Parathyroid adenoma (tissue), 2 donors: ENCODE results near the gene EBP.

Experiments used
- H2AFZ ChIP-seq: fragments of 300-600 bp; sonication (generic); one replicate; pipeline ENCODE4 v1.7.0; 2017; ENCODE audit warnings: antibody characterized with exemption, mild to moderate bottlenecking
- H3K27ac ChIP-seq: fragments of 300-600 bp; sonication (generic); one replicate; pipeline ENCODE4 v1.7.0; 2017
- H3K27me3 ChIP-seq: fragments of 300-600 bp; sonication (generic); one replicate; pipeline ENCODE4 v1.7.0; 2017; ENCODE audit warnings: low read length; ENCODE audit not compliant: control insufficient read depth, insufficient read depth
- H3K36me3 ChIP-seq: fragments of 300-600 bp; sonication (generic); one replicate; pipeline ENCODE4 v1.7.0; 2017; ENCODE audit warnings: low read length; ENCODE audit not compliant: control insufficient read depth, insufficient read depth
- H3K4me1 ChIP-seq: fragments of 300-600 bp; sonication (generic); one replicate; pipeline ENCODE4 v1.7.0; 2017; ENCODE audit warnings: control low read depth
- H3K4me2 ChIP-seq: fragments of 300-600 bp; sonication (generic); one replicate; pipeline ENCODE4 v1.7.0; 2017; ENCODE audit warnings: low read length
- H3K4me3 ChIP-seq: fragments of 300-600 bp; sonication (generic); one replicate; pipeline ENCODE4 v1.7.0; 2017; ENCODE audit warnings: low read depth, low read length
- H3K79me2 ChIP-seq: fragments of 300-600 bp; sonication (generic); one replicate; pipeline ENCODE4 v1.7.0; 2017; ENCODE audit warnings: control low read depth
- H3K9ac ChIP-seq: fragments of 300-600 bp; sonication (generic); one replicate; pipeline ENCODE4 v1.7.0; 2017; ENCODE audit warnings: mild to moderate bottlenecking
- H3K9me3 ChIP-seq: fragments of 300-600 bp; sonication (generic); one replicate; pipeline ENCODE4 v1.7.0; 2017; ENCODE audit warnings: low read length; ENCODE audit not compliant: control insufficient read depth
- TF ChIP-seq, protein P1 (sequence below): fragments of 300-600 bp; sonication (generic); IDR thresholded peaks from one replicate; pipeline ENCODE4 v1.7.0; 2017; ENCODE audit warnings: antibody characterized with exemption, mild to moderate bottlenecking
- donor health status: primary hyperparathyroidism.

Gene EBP

DNA sequence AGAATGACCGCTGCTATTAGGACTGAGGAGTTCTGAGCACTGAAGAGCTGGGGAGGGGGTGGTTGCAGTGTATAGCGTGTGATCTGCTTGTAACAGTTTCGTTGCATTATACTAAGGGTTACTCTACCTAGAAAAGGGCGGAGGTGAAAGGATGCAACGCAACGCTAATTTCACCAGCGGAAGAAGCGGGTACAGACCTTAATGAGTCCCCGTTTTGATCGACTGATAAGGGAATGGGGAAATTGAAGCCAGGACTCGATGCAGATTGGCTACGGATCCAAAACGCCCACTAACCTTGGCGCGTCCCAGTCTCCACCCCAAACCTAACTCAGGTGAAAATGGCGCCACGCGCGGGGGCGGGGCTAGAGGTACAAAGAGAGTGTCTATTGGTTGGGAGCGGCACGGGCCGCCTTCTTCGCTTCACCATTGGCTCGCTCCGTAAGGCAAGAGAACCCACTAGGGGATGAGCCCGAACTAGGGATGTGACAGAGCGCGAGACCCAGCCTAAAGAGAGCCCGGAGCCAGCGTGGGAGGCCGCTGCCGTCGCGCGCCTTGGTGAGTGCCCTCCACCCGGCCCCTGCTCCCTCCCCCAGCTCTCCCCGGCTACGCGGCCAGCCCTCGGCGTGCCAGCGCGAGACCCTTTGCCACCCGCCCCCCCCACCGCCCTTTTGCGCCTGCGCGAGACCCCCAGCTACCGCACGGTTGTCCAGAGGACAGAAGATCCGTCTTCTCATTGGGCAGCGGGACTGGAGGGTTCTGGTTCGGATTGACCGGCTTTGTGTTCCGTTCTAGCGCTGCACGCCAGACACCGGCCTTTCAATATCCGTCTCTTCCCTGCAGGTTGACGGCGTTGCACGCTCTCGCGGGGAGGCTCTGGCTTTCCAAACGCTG is at the start of gene EBP:
Gene EBP, plus strand, starts transcription at position 456 of the 891 bp plus-strand sequence. CDS start 1,964 bp downstream, outside the sequence.
- Histone ChIP-seq H3K79me2 (no peaks in the 10 kb centered on the region), H3K4me2 (peak within 1 kb of the TSS; percentile 81), H3K4me3 (peak within 1 kb of the TSS; percentile 69), H3K36me3 (no peaks in the 10 kb centered on the region), H3K9me3 (no peaks in the 10 kb centered on the region), H3K4me1 (peaks cover 2% of the 10 kb centered on the region), H3K9ac (peak within 1 kb of the TSS; percentile 11), H2AFZ (peak within 1 kb of the TSS; percentile 86), H3K27ac (peak within 1 kb of the TSS; percentile 64), H3K27me3 (no peaks in the 10 kb centered on the region)
- TF ChIP-seq, protein P1, sequence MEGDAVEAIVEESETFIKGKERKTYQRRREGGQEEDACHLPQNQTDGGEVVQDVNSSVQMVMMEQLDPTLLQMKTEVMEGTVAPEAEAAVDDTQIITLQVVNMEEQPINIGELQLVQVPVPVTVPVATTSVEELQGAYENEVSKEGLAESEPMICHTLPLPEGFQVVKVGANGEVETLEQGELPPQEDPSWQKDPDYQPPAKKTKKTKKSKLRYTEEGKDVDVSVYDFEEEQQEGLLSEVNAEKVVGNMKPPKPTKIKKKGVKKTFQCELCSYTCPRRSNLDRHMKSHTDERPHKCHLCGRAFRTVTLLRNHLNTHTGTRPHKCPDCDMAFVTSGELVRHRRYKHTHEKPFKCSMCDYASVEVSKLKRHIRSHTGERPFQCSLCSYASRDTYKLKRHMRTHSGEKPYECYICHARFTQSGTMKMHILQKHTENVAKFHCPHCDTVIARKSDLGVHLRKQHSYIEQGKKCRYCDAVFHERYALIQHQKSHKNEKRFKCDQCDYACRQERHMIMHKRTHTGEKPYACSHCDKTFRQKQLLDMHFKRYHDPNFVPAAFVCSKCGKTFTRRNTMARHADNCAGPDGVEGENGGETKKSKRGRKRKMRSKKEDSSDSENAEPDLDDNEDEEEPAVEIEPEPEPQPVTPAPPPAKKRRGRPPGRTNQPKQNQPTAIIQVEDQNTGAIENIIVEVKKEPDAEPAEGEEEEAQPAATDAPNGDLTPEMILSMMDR: no peak

DNA sequence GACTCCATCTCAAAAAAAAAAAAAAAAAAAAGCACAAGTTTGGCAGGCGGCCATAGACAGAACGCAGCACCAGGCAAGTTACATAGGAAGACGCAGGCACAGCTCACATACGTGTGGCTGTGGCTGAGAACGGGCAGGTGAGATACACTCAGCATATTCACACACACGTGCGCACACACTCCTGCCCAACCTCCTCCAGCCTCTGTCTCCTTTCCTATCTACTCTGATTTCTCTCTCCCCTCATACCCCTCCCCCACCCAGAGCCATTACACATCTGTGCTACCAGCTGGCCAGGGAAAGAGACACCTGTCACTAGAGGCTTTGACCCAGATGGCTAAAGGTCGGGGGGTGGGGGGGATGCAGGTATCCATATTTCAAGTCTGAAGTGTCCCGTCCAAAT is 49.4 kb upstream of the EBP start:
- Histone ChIP-seq H3K27me3 (no peaks in the 10 kb centered on the region), H2AFZ (no peak overlapping the region), H3K4me1 (no peaks in the 10 kb centered on the region), H3K4me2 (no peak overlapping the region), H3K27ac (no peak overlapping the region), H3K9ac (no peak overlapping the region), H3K4me3 (no peak overlapping the region), H3K79me2 (no peaks in the 10 kb centered on the region), H3K36me3 (no peaks in the 10 kb centered on the region), H3K9me3 (no peaks in the 10 kb centered on the region)
- TF ChIP-seq, protein P1: no peak

DNA sequence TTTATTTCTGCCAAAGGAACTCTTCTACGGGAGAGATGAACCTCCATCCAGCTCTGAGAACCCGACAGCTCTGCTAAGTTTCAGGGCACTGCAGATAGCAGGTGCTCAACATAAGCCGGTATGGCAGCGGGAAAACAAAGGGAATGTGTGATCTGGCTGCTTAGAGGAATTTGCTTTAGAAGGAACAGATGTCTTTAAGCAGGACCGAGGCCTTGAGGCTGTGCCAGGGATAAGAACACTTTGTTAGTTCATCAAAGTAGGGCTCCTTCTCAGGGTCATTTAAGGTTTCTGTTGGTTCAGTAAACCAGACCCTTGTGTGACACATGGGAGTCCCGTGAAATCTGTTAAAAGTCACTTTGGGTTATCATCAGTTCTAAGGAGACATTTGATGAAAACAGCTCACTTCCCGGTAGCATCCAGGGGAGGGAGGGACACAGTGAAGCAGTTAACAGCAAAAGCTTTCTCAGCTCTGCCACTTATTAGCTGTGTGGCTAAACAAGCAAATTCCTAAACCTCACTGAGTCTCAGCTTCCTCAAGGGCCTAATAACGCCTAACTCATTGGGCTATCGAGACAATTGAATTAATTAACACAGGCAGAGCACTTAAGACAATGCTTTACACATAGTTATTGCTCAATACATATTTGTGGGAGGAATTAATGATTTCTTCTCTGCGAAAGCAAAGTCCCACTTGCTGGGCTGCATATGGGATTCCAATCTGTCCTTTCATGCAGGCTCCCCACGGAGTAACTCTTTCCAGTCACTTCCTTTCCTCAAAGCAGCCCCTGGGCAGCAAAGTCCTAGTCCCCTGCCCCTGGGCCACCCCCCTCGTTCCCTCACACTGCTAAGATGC is 48.5 kb upstream of the EBP start:
- H3K27ac ChIP-seq: no peak overlapping the region

DNA sequence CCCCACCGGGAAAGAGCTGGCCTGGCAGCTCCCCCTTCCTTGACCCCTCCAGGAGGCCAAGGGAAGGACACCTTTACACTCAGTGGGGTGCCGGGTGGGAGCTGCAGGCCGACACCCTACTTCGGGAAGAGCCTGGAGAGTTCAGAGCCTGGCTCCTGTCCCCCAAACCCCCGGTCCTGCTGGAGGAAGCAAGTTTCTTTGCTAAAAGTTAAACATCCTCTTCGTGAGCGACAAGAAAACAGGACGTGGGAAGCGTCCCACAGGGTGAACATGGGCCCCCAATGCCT is 48.0 kb upstream of the EBP start:
- Histone ChIP-seq H3K4me3 (no peak overlapping the region), H3K27me3 (no peaks in the 10 kb centered on the region), H3K4me2 (no peak overlapping the region), H3K79me2 (no peaks in the 10 kb centered on the region), H3K9me3 (no peaks in the 10 kb centered on the region), H3K27ac (no peak overlapping the region), H2AFZ (no peak overlapping the region), H3K36me3 (no peaks in the 10 kb centered on the region), H3K9ac (no peak overlapping the region), H3K4me1 (no peaks in the 10 kb centered on the region)
- TF ChIP-seq, protein P1: no peak

More for the DNA sequence above, 48.5 kb upstream of the EBP start:
- H3K9ac ChIP-seq: no peak overlapping the region
- no peak overlapping the region for H3K4me2 ChIP-seq
- TF ChIP-seq, protein P1: no peak
- H3K79me2 ChIP-seq: no peaks in the 10 kb centered on the region
- no peaks in the 10 kb centered on the region for H3K27me3 ChIP-seq
- H3K4me3 ChIP-seq: no peak overlapping the region
- no peaks in the 10 kb centered on the region for H3K4me1 ChIP-seq
- no peak overlapping the region for H2AFZ ChIP-seq
- H3K36me3 ChIP-seq: no peaks in the 10 kb centered on the region
- H3K9me3 ChIP-seq: no peaks in the 10 kb centered on the region
